ENCODE measurements around the gene HDAC4. TPM values are rescaled to one million over a fixed set of nuclear protein-coding genes. Genes with fewer than 3 reads are reported as not detected.

The HDAC4 gene
- polyA plus RNA-seq, 3 donors, result 12.3 to 22.6 (median 14.5) TPM

DNA sequence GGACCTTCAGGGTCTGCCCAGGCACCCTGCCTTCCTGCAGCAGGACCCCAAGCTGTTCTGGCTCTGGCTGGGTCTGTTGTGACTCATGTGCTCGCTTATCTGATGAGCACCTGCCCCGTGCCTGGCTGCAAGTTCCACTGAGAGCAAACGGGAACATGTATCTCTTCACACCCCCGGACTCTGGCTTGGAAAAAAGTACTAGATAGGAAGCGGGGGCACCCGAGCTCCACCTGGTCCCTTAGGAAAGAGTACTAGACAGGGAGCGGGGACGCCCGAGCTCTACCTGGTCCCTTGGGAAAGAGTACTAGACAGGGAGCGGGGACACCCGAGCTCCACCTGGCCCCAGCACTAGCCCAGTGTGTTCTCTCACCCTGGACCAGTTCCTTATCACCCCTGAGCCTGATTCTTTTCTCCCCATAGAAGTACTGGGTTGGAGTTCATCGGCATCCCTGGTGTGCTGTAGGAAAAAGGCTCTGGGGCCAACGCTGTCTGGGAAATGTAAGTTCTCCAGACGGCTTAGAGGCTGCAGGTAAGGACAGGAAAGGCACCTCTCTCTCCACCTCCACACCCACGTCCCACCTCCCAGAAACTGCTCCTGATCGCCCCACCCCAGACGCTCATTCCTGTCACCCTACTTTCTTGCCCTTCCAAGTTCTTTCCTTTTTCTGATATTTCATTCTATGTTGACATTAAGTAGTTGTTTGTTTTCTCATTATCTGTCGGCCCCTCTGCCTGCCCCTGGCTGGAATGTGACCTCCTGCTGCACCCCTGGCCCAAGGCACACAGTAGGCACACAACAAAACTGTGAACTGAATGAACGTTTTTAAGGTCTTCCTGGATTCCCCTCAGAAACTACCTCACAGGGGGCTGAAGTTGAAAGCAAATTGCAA lies 40.2 kb downstream of the HDAC4 start:
- DNase-seq (ENCODE audit: extremely low read depth in 1 of 11, low read depth in 9 of 11, low spot score in 4 of 11), result no peak

DNA sequence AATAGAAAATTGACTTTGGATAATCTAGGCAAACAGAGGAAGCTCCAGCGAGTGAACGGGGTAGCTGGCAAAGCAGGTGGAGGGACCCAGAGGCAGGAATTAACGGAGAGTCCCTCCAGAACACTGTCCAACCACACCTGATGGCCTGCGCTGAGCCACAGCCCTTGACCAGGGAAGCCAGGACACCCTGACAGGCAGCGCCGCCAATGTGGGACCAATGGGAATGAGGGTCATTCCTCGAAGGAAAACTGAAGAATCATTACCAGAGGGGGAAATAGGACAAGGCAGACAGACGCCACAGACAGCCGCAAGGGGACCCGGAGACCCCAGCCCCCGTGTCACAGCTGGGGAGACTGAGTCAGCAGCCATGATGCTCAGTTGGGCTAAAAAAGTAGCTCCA lies 40.8 kb downstream of the HDAC4 start:
- no peak for DNase-seq (ENCODE audit: extremely low read depth in 1 of 11, low read depth in 9 of 11, low spot score in 4 of 11)

DNA sequence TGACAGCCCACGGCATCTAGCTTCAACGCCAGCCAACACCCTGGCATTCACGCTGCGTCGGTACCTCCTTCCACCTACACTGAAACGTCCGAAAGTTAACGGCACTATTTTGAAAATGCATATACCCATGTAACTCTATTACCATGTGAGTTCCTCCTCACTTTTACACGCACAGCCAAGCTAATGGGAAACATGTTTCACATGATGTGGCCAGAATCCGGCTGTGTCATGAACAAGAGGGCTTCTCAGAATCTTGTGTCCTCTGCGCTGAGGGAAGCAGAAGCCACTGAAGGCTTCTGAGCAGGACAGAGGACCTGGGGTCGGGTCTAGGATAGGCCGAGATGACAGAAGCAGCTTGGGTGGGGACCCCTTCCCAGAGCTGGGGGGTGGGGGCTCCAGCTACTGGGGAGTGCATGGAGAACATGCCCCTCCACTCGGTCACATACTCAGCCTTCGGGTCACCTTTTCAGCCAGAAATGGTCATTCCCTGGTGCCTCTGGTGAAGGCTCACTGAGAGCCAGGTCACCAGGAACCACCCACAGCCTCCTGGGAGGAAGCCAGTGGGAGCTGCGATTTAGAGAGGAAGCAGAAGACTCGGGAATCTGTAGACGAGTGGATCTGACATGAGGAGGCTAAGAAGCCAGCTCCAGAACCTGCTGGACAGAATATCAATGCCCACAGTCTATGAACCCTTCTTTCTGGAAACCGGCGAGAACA lies 41.5 kb downstream of the HDAC4 start:
- DNase-seq (ENCODE audit: extremely low read depth in 1 of 11, low read depth in 9 of 11, low spot score in 4 of 11), result no peak

DNA sequence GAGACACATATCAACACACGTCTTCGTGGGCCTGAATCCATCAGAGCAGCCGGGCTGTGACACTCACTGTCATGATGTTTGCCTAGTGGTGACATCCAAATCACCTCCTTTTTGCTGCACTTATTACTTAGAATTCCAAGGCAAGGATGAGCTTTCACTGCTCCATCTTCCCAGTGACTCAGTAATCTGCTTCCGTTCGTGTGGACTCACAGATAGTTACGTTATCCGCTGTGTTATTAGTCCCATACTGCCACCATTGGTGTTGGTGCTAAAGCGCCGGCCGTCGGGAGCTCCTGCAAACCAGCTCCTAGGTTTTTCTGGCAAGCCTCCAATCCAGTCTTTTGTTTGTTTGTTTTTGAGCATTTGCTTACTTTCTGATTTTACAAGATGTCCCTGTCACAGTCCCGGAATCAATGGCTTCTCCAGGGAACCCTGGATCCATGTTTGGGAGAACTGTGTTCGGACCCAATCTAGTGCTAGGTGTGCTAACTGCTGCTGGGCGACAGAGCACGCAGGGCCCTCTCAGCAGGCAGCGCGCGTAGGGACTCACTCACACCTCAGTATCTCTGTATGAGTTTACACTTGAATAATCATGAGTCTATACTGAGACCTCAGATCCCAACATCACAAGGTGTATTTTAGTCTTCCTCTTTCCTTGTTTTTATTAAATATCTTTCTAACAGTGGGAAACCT lies 42.6 kb downstream of the HDAC4 start:
- DNase-seq (ENCODE audit: extremely low read depth in 1 of 11, low read depth in 9 of 11, low spot score in 4 of 11), result no peak

DNA sequence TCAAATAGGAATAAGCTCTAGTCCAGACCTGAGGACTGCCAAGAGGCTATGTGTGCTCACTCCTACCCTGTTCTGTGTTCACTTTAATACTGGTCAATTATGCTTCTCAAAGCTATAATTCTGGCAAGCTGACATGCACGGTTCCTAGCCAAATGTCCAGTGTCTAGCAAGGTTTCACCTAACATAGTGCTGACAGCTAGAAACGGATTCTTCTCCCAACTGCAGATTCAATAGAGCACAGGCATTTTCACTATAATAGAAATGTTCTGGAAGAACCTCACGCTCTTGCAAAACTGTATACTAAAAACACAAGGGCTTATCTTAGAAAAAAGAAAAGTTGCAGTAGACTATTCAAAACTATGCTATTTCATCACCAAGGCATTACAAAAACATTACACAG lies 45.1 kb downstream of the HDAC4 start:
- DNase-seq (ENCODE audit: extremely low read depth in 1 of 11, low read depth in 9 of 11, low spot score in 4 of 11), result no peak

- no peak for DNase-seq (ENCODE audit: extremely low read depth in 1 of 11, low read depth in 9 of 11, low spot score in 4 of 11)
These were observed 45.7 kb downstream of the HDAC4 start for GRCh38 chr2:239355139-239355538.

DNA sequence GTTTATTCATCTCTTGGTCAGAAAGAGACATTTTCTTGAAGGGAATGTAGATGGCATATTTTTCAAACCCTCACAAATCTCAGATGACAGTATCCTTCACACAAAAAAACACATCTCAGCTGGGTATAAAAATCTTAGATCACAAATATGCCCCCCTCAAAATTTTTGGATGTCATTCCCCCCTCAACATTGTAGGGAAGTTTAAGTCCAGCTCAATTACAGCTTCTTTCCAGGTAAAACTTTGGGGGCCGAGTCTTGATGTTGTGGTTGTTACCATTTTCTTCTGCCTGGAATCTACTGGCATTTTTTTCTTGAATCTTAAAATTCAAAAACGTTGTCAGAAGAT lies 46.1 kb downstream of the HDAC4 start:
- DNase-seq (ENCODE audit: extremely low read depth in 1 of 11, low read depth in 9 of 11, low spot score in 4 of 11), result no peak

DNA sequence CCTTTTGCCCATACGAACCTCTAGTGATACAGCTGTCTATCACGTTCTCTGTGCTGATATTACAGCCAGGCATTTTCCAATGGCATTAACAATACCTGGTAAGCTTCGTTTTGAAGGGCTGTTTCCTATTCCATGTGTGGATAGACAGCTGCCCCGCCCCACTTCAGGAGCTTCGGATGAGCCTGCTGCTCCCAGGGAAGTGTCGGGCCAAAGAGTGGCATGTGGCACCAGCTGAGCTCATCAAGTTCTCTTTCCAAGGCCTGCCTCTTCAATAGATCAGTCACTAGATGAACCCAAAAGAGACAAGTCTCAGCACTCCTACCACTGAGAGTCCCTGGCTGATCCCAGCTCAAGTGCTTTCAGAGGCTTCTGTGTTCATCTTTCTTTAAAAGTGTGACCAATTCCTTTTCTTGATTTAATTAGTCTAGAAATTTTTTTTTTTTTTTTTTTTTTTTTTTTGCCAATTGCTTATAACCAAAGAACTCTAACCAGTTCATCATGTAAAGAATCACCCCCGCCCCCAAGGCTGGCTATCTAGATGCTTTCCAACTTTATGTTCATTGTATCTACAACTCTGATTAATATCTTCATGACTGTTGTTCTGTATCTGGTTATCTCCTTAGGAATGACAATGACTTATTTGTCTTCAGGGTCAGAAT lies 46.6 kb downstream of the HDAC4 start:
- DNase-seq (ENCODE audit: extremely low read depth in 1 of 11, low read depth in 9 of 11, low spot score in 4 of 11), result no peak

DNA sequence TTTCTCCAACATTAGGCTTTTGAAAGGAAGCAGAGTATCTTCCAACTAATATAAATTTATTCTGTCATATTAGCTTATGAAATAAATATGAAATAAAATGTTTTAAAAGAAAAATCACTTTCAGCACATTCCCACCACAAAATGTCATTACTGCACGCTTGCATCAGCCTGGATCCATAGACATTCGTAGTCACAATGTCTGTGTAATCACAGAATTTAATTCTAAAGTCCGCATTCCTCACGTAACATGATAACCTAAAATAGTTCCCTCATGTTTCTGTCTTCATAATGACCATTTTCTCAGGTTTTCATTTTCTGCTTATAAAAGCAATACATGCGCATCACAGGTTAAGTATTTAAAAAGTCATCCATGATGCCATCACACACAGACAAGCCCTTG lies 47.1 kb downstream of the HDAC4 start:
- DNase-seq (ENCODE audit: extremely low read depth in 1 of 11, low read depth in 9 of 11, low spot score in 4 of 11), result no peak

DNA sequence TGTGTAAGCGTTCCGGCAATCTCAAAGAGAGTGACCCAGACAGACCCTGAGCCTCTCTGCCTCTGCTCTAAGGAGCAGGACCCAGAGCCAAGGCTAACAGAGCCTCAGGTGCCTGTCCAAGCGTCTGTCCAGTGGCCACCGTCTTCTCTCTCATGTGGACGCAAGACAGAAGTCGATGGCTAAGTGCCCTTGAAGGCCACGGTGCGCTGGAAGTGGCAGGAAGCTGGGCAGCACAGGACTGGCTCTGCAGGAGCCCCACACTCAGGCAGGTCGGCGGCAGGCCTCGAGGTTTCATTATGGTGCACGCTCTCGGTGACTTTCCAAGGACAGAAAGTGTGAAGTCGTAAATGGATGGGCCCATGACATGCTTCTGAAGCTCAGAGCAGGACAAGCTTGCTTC lies 49.1 kb downstream of the HDAC4 start:
- DNase-seq (ENCODE audit: extremely low read depth in 1 of 11, low read depth in 9 of 11, low spot score in 4 of 11), result no peak

GRCh38 chr2:239349453-239350135 lies 51.2 kb downstream of the HDAC4 start:
- no peak for DNase-seq (ENCODE audit: extremely low read depth in 1 of 11, low read depth in 9 of 11, low spot score in 4 of 11)

DNA sequence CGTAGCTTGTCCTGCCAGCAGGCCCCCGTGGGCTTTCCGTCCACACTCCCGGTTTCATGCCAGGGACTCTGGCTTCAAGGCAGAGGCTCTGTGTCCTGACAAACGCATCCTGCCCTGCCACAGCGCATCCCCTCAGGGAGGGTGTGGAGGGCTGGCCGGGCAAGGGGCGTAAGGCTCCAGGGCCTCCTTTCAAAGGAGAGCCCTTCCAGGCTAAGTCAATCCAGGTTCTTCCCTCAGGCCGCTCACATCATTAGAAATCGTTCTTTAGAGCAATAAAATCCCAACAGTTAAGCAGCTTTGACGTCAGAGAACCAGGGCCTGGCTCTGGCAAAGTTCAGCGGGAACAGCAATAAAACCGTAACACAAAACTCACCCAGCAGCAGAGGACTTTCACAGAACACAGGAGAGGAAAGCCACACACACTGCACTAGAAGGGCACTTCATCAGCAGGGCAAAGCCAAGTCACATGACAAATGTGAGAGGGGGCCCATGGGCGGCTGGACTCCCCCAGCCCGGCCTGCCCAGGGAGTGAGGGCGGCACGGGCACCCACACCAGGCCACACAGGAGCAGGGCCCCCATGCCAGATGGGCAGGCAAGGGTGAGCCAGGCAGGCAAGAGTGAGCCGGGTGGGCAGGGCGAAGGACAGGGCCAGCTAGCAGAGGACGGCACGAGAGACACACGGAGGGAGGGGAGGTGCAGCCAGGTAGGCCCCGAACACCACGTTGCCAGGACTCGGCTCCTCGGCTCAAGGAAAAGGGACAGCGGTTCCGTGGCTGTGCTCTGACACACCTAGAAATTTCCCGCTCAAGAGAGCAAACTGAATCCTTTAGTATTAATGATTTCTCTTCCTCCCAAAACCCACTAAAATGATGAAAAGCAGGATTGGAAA lies 52.0 kb downstream of the HDAC4 start:
- peak in 5 of 11 donors; percentile 37 to 60 (median 50) for DNase-seq (ENCODE audit: extremely low read depth in 1 of 11, low read depth in 9 of 11, low spot score in 4 of 11)

DNA sequence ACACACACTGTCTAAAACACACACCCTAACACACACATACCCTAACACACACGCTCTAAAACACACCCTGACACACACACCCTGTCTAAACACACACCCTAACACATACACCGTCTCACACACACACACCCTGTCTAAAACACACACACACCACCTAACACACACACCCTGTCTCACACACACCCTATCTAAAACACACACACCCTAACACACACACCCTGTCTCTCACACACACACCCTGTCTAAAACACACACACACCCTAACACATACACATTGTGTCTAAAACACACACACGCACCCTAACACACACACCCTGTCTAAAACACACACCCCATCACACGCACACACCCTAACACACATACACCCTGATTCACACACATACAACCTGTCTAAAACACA lies 54.1 kb downstream of the HDAC4 start:
- no peak for DNase-seq (ENCODE audit: extremely low read depth in 1 of 11, low read depth in 9 of 11, low spot score in 4 of 11)

DNA sequence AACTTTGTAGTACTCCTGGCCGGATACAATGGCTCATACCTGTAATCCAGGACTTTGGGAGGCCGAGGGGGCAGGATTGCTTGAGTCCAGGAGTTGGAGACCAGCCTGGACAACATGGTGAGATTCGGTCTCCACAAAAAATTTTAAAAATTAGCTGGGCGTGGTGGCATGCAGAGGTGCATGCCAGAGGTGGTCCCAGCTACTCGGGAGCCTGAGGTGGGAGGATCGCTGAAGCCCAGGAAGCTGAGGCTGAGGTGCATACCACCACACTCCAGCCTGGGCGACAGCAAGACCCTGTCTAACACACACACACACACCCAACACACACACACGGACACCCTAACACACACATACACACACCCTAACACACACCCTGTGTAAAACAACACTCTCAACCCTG lies 55.6 kb downstream of the HDAC4 start:
- no peak for DNase-seq (ENCODE audit: extremely low read depth in 1 of 11, low read depth in 9 of 11, low spot score in 4 of 11)

GRCh38 chr2:239344857-239345216 lies 56.0 kb downstream of the HDAC4 start:
- no peak for DNase-seq (ENCODE audit: extremely low read depth in 1 of 11, low read depth in 9 of 11, low spot score in 4 of 11)

- DNase-seq (ENCODE audit: extremely low read depth in 1 of 11, low read depth in 9 of 11, low spot score in 4 of 11), result no peak
These were observed 56.6 kb downstream of the HDAC4 start for GRCh38 chr2:239343946-239344856.

DNA sequence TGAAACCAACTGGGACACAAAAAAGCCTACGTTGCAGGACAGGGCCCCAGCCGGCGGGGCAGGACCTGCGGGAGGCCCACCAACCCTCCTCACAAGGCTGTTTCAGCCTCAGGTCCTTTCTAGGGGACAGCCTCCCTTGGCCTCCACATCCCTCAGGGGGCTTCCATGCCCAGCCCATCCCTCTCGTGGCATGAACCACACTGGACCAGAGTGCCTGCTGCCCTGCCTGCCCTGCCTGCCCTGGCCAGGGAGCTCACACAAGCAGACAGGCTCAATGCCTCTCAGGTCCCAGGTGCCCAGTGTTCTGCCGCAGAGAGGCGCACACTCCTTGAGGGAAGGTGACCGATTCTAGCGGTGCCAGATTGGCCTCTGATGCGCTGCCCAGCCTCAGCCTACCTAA lies 57.4 kb downstream of the HDAC4 start:
- DNase-seq (ENCODE audit: extremely low read depth in 1 of 11, low read depth in 9 of 11, low spot score in 4 of 11), result no peak
